Heart left ventricle (tissue), 13 donors: Measurements from ENCODE around the gene SORL1.
A peak's percentile ranks its signal among the peaks of the same experiment; 100 is the strongest.

Experiments used
- CTCF ChIP-seq, 12 donors: fragments of 200-600 bp; sonication (generic) in 4 of 12; IDR thresholded peaks; one replicate each; pipeline versions ENCODE4 v1.5.0 to v1.8.0; 2018 to 2022; ENCODE audit warnings: antibody characterized with exemption in 12 of 12, mild to moderate bottlenecking in 5 of 12
- POLR2A ChIP-seq, 2 donors: fragments of 450-650 bp; IDR thresholded peaks; one replicate each; pipeline ENCODE4 v1.6.1; 2017; ENCODE audit warnings: antibody characterized with exemption in 2 of 2, mild to moderate bottlenecking in 2 of 2, moderate library complexity in 2 of 2
- donor health status: ischemic (EF 13 %, LVEDD 7.1; RV severe dilation, severe dysfunction).
- donor health status: DM: no; HTN: yes; CAD: no.
- donor health status: DM: no; HTN: no; CAD: no.
- donor health status: ischemic (EF 25% LVEDD 6.9; RV normal size, moderate dysfunction).
- donor health status: ischemic (EF 25% LVEDD 5.7; RV mildly dilated, moderate dysfunction).
- donor health status: ischemic (EF 35%, LVEDD 5.7; RV mildly dilated, moderate dysfunction).
- donor health status: nonischemic (EF 11% LVEDD 7.7; RV severe dilation, severe dysfunction).
- donor health status: DM: yes; HTN: yes; CAD: no.
- donor health status: PGD.
- donor health status: ischemic (EF 29% LVEDD 5.4; RV normal size, mild dysfunction).
- donor health status: nonischemic (EF 23%, LVEDD 6.1; RV moderate dilation, normal function).

- peak in 2 of 12 donors; percentile 7 to 8 for TF ChIP-seq CTCF (IDR thresholded peaks at IDR 0.05)
- TF ChIP-seq POLR2A (IDR thresholded peaks at IDR 0.05), result no peak
These were observed 174.4 kb downstream of the SORL1 start for GRCh38 chr11:121626507-121626875.
